NCI-H1105 (cell line): ENCODE measurements around the gene CEP250.
"Not testable (repeated sequence)": the region's sequence is repeated elsewhere in the genome, so short reads cannot be mapped to it uniquely, and the experiment has no call there.

Experiments used
- DNase-seq: peaks from one replicate; lab custom pipeline; 2025; lab: John Stamatoyannopoulos, UW

The CEP250 gene

GRCh38 chr20:35454881-35455609 lies at the start of gene CEP250:
Gene CEP250, plus strand, starts transcription at chr20:35455598. Its CDS starts 6,770 bp downstream, at chr20:35462368.
- DNase-seq: peak; percentile 96

- no peak for DNase-seq
These were observed 49.6 kb upstream of the CEP250 start for GRCh38 chr20:35405775-35406174.

GRCh38 chr20:35408270-35408669 lies 47.1 kb upstream of the CEP250 start:
- DNase-seq: no peak

GRCh38 chr20:35409542-35409941 lies 45.9 kb upstream of the CEP250 start:
- DNase-seq: no peak

- DNase-seq: no peak
These were observed 44.8 kb upstream of the CEP250 start for GRCh38 chr20:35410613-35411012.

GRCh38 chr20:35421322-35421721 lies 34.1 kb upstream of the CEP250 start:
- no peak for DNase-seq

GRCh38 chr20:35431621-35432429 lies 23.6 kb upstream of the CEP250 start:
- DNase-seq: no peak

- DNase-seq: no peak
These were observed 23.0 kb upstream of the CEP250 start for GRCh38 chr20:35432430-35432735.

GRCh38 chr20:35433337-35433736 lies 22.1 kb upstream of the CEP250 start:
- no peak for DNase-seq

GRCh38 chr20:35434085-35435005 lies 21.1 kb upstream of the CEP250 start:
- no peak for DNase-seq

GRCh38 chr20:35436177-35436573 lies 19.2 kb upstream of the CEP250 start:
- no peak for DNase-seq

GRCh38 chr20:35437599-35437998 lies 17.8 kb upstream of the CEP250 start:
- no peak for DNase-seq

- DNase-seq: no peak
These were observed 12.4 kb upstream of the CEP250 start for GRCh38 chr20:35443003-35443402.

GRCh38 chr20:35444226-35444625 lies 11.2 kb upstream of the CEP250 start:
- no peak for DNase-seq

- no peak for DNase-seq
These were observed 8.9 kb upstream of the CEP250 start for GRCh38 chr20:35446356-35447078.

- DNase-seq: peak; percentile 73
These were observed 8.2 kb upstream of the CEP250 start for GRCh38 chr20:35447082-35447789.

GRCh38 chr20:35448788-35449373 lies 6.5 kb upstream of the CEP250 start:
- DNase-seq: no peak

- DNase-seq: not testable (repeated sequence)
These were observed 5.5 kb upstream of the CEP250 start for GRCh38 chr20:35449855-35450254.

GRCh38 chr20:35451295-35451694 lies 4.1 kb upstream of the CEP250 start:
- DNase-seq: peak; percentile 97

GRCh38 chr20:35453647-35454046 lies 1.8 kb upstream of the CEP250 start:
- no peak for DNase-seq

GRCh38 chr20:35456700-35457099 lies 1.3 kb downstream of the CEP250 start:
- not testable (repeated sequence) for DNase-seq
